HG03064 (cell line): Measurements from ENCODE around the gene MEIKIN.
"Not testable (repeated sequence)": the region's sequence is repeated elsewhere in the genome, so short reads cannot be mapped to it uniquely, and the experiment has no call there.

Experiments
- ATAC-seq: cut with Tn5 transposase; IDR thresholded peaks from one replicate; pipeline ENCODE4 v1.9.1; 2021; ENCODE audit warnings: low read depth; ENCODE audit not compliant: unreplicated experiment

Gene MEIKIN

GRCh38 chr5:131914472-131914871 is 31.0 kb downstream of the MEIKIN start:
- ATAC-seq, result no peak

GRCh38 chr5:131913603-131914002 is 31.9 kb downstream of the MEIKIN start:
- ATAC-seq, result no peak

DNA sequence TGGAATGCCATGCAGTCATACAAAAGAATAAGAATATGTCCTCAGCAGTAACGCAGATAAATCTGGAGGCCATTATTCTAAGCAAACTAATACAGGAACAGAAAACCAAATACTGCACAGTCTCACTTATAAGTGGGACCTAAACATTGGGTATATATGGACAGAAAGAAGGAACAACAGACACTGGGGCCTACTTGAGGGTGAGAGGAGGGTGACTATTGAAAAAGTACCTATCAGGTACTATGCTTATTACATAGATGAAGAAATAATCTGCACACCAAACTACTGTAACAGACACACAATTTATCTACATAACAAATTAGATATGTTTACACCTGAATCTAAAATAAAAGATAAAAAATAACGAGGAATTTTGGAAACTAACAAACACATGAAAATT is 38.8 kb downstream of the MEIKIN start:
- no peak for ATAC-seq

DNA sequence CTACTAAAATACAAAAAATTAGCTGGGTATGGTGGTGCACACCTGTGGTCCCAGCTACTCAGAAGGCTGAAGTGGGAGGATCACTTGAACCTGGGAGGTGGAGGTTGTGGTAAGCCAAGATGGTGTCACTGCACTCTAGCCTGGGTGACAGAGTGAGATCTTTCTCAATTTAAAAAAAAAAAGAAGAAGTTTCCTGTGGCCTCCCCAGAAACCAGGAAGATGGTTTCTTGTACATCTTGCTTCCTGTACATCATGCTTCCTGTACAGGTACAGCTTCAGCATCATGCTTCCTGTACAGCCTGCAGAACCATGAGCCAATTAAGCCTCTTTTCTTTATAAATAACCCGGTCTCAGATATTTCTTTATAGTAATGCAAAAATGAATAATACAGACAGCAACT is 43.2 kb downstream of the MEIKIN start:
- not testable (repeated sequence) for ATAC-seq

GRCh38 chr5:131899686-131900085 is 45.8 kb downstream of the MEIKIN start:
- no peak for ATAC-seq

DNA sequence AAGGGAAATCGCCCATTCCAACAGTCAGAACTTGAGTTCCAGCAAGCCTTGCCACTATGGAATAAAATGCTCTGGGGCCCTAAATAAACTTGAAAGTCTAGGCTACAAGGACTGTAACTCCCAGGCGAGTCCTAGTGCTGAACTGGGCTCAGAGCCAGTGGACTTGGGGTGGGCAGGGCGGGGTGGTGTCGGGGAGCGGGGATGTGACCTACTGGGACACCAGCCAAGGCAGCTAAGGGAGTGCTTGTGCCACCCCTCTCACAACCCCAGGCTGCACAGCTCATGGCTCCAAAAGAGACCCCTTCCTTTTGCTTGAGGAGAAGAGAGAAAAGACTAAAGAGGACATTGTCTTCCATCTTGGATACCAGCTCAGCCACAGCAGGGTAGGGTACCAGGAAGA is 61.5 kb downstream of the MEIKIN start:
- ATAC-seq, result no peak

GRCh38 chr5:131879705-131880104 is 65.8 kb downstream of the MEIKIN start:
- ATAC-seq, result no peak

DNA sequence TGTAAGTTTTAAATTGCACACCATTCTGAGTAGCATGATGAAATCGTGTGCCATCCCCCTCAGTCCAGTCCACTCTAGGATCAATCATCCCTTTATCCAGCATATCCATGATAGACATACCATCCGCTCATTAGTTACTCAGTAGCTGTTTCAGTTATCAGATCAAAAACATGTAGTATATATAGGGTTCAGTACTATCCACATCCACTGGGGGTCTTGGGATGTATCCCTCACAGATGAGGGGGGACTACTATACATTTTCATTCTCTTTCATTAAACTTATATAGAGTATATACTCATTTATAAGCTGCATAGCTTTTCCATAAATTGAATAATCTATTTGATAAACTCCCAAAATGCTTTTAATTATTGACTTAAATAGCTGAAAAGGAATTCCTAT is 67.6 kb downstream of the MEIKIN start:
- ATAC-seq, result no peak

DNA sequence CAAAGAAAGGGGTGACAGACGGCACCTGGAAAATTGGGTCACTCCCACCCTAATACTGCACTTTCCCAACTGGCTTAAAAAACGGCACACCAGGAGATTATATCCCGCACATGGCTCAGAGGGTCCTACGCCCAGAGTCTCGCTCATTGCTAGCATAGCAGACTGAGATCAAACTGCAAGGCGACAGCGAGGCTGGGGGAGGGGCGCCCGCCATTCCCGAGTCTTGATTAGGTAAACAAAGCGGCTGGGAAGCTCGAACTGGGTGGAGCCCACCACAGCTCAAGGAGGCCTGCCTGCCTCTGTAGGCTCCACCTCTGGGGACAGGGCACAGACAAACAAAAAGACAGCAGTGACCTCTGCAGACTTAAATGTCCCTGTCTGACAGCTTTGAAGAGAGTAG is 74.2 kb downstream of the MEIKIN start:
- not testable (repeated sequence) for ATAC-seq

- ATAC-seq, result no peak
Measured at GRCh38 chr5:131867524-131867923, 77.9 kb downstream of the MEIKIN start.

- ATAC-seq, result no peak
Measured at GRCh38 chr5:131863700-131864099, 81.8 kb downstream of the MEIKIN start.

DNA sequence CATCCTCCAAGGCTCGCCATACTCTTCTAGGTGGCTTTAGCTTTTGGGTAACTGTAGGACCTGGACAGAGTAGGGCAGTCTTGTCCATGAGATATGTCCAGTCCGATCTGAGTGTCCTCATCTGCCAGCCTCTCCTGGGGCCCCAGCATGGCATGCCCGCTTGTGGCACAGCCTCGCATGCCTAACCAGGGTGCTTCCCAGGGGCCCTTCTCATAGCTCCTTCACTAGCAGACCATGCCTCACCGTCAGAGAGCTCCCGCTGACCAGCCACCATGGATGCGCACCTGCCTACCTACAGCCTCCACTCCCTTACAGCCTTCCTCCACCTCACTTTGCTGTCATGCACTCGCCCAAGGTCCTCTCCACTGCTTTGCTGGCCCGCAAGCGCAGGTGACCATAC is 88.1 kb downstream of the MEIKIN start:
- no peak for ATAC-seq

DNA sequence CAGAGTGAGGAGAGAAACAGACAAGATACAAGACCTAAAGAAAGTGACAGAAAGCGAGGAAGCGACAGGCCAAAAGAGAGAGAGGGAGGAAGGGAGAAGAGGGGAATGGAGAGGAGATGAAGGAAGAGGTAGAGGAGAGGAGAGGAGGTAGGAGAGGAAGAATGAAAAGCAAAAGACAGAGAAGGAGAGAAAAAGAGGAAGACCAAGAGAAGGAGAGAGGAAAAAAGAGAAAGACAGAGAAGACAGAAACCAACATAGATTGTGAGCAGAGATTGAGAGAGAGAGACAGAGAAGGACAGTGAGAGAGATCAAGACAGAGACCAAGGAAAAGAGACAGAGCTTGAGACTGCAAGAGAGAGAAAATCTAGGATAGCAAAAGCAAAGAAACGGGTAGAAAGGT is 90.0 kb downstream of the MEIKIN start:
- ATAC-seq, result no peak

- peak; percentile 90 for ATAC-seq
Measured at GRCh38 chr5:131854134-131854533, 91.3 kb downstream of the MEIKIN start.

GRCh38 chr5:131848662-131849061 is 96.8 kb downstream of the MEIKIN start:
- no peak for ATAC-seq

- no peak for ATAC-seq
Measured at GRCh38 chr5:131846536-131846935, 98.9 kb downstream of the MEIKIN start.

GRCh38 chr5:131845828-131846227 is 99.6 kb downstream of the MEIKIN start:
- ATAC-seq, result no peak

DNA sequence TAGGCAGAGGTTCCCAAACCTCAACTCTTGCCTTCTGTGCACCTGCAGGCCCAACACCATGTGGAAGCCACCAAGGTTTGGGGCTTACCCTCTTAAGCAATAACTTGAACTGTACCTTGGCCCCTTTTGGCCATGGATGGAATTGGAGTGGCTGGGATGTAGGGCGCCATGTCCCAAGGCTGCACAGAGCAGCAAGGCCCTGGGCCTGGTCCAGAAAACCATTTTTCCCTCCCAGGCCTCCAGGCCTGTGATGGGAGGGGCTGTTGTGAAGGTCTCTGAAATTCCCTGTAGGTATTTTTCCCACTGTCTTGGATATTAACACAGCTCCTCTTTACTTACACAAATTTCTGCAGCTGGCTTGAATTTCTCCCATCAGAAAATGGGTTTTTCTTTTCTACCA is 102.5 kb downstream of the MEIKIN start:
- ATAC-seq, result not testable (repeated sequence)

GRCh38 chr5:131832702-131833101 is 112.8 kb downstream of the MEIKIN start:
- not testable (repeated sequence) for ATAC-seq

DNA sequence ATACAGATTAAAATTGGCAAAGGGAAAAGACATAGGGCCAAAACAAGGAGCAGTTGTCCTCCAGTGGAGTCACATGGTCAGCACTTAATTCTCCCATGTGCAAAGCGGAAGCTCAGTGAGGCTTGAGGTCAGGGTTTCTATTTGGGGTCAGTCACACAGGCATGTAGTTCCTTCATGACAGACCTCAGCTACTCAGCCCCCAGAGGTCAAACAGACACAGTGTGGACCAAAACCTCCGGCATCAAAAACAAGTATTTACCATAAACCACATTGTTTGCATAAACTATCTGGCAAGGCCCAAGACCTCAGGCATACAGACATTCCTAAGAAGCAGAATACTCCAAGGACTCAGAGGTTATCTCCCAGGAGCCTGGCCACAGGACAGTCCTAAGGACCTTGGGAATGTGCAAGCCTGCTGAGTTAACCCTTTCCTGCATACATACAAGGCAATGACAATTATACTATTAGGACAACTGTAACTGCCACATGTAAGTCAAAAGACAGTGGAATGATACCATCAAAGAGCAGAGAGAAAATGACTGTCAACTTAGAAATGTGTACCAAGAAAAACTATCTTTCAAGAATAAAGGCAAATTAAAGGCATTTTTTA is 120.0 kb downstream of the MEIKIN start:
- ATAC-seq, result no peak

DNA sequence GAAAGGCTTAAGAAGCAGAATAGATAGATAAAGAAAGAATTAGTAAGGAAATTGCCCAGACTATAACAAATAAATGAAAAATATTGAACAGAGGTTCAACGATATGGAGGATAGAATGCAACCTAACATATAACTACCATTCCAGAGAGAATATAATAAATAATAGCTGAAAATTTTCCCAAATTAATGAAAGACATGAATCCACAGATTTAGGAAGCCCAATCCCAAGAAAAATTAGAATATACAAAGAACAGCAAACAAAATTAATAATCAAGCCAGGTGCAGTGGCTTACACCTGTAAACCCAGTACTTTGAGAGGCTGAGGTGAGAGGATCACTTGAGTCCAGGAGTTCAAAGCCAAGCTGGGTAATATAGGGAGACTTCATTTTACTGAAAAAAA is 120.8 kb downstream of the MEIKIN start:
- ATAC-seq, result no peak

GRCh38 chr5:131821221-131821620 is 124.2 kb downstream of the MEIKIN start:
- ATAC-seq, result no peak
